A549 (cell line): ENCODE results near the gene ZNF805. TPM values are rescaled to one million over a fixed set of nuclear protein-coding genes. Genes with fewer than 3 reads are reported as not detected.

Source experiments
- ATAC-seq, 2 experiments: fragments of 200-7000 bp in 1 of 2; fragments of >200 bp in 1 of 2; cut with Nextera tagmentation in 1 of 2; cut with Tn5 transposase in 1 of 2; 3 replicates each; pipeline versions ENCODE4 v1.8.0 to v1.9.1; 2018 to 2020; ENCODE audit warnings: mild to moderate bottlenecking in 1 of 2, moderate library complexity in 1 of 2
- CTCF ChIA-PET: fragments of 300-600 bp; sonication (Branson Sonifier 250); formaldehyde crosslinking; extraction: SDS; loops from one replicate; lab custom pipeline; 2021; ENCODE audit warnings: antibody characterized with exemption, inconsistent platforms; lab: Yijun Ruan, JAX
- POLR2A ChIA-PET: fragments of 350-600 bp; formaldehyde crosslinking; extraction: SDS; loops from one replicate; lab custom pipeline; 2021; ENCODE audit warnings: antibody characterized with exemption, inconsistent platforms; lab: Yijun Ruan, JAX
- DNase-seq, 2 experiments: peaks; one replicate each; pipeline versions ENCODE4 v3.0.0 to v3.0.0-alpha.2; 2011 to 2016; ENCODE audit warnings: low read depth in 1 of 2, low spot score in 1 of 2
- FAIRE-seq: peaks from 2 replicates; lab custom pipeline; 2011; peaks lifted over from hg19 to GRCh38; lab: Jason Lieb, UNC
- H3K27ac ChIP-seq, 2 experiments: fragments of >200 bp; sonication (Bioruptor Twin); formaldehyde crosslinking; 3 replicates each; pipeline ENCODE4 v1.5.1; 2016 to 2017
- H3K4me1 ChIP-seq: fragments of >200 bp; sonication (Bioruptor Twin); formaldehyde crosslinking; 3 replicates; pipeline ENCODE4 v1.6.1; 2016
- H3K4me2 ChIP-seq: fragments of >200 bp; sonication (Bioruptor Twin); formaldehyde crosslinking; 3 replicates; pipeline ENCODE4 v1.6.1; 2016
- H3K4me3 ChIP-seq: fragments of >200 bp; sonication (Bioruptor Twin); formaldehyde crosslinking; 3 replicates; pipeline ENCODE4 v1.5.1; 2016
- H3K9me3 ChIP-seq: fragments of >200 bp; sonication (Bioruptor Twin); formaldehyde crosslinking; 3 replicates; pipeline ENCODE4 v1.6.1; 2016
- HEYL ChIP-seq: fragments of 250-450 bp; sonication (Bioruptor Pico); IDR thresholded peaks from 2 replicates; pipeline ENCODE4 v1.8.0; 2021; ENCODE audit warnings: mild to moderate bottlenecking, moderate library complexity
- KDM5A ChIP-seq: fragments of 200-600 bp; sonication (generic); IDR thresholded peaks from 2 replicates; pipeline ENCODE4 v1.6.1; 2016; ENCODE audit warnings: antibody characterized with exemption, mild to moderate bottlenecking
- MAFK ChIP-seq: fragments of 450-650 bp; IDR thresholded peaks from 2 replicates; pipeline ENCODE4 v1.6.1; 2014; ENCODE audit not compliant: partially characterized antibody
- NFE2L2 ChIP-seq: fragments of 150-350 bp; conservative IDR thresholded peaks from 2 replicates; pipeline ENCODE4 v1.6.1; 2014; ENCODE audit warnings: low read length
- TFCP2L1 ChIP-seq: fragments of 250-450 bp; sonication (Bioruptor Pico); IDR thresholded peaks from 2 replicates; pipeline ENCODE4 v1.5.0; 2021; ENCODE audit warnings: mild to moderate bottlenecking
- TP53 ChIP-seq: fragments of 250-450 bp; sonication (Bioruptor Pico); IDR thresholded peaks from 2 replicates; pipeline ENCODE4 v1.5.0; 2021; ENCODE audit warnings: mild to moderate bottlenecking, moderate library complexity
- WGBS: methylation state at CpG from one replicate; pipeline ENCODE4 v1.1.6; 2017; ENCODE audit errors: missing lambda C conversion rate; 5-methylcytosine and 5-hydroxymethylcytosine counted together
- polyA plus RNA-seq, 4 experiments: library from polyadenylated mRNA; depleted of rRNA in 3 of 4; stranded (reverse); fragments of >200 nt; fragmentation: RNase III in 1 of 4; extraction: RNeasy Plus Mini Kit Qiagen cat#74134 plus additional on column Dnase treatment in 1 of 4; gene quantifications; 2 replicates in 3 of 4; 3 replicates in 1 of 4; pipeline ENCODE4 v1.2.3, GENCODE V29; 2011 to 2017
- TF ChIP-seq, protein P1 (sequence below): fragments of 450-650 bp; IDR thresholded peaks from 2 replicates; pipeline ENCODE4 v1.6.1; 2014; ENCODE audit warnings: antibody characterized with exemption

ZNF805 gene
- polyA plus RNA-seq, 2 of the 4 experiments (the other 2 are of a cell fraction) = 1.5 to 5.6 TPM

DNA sequence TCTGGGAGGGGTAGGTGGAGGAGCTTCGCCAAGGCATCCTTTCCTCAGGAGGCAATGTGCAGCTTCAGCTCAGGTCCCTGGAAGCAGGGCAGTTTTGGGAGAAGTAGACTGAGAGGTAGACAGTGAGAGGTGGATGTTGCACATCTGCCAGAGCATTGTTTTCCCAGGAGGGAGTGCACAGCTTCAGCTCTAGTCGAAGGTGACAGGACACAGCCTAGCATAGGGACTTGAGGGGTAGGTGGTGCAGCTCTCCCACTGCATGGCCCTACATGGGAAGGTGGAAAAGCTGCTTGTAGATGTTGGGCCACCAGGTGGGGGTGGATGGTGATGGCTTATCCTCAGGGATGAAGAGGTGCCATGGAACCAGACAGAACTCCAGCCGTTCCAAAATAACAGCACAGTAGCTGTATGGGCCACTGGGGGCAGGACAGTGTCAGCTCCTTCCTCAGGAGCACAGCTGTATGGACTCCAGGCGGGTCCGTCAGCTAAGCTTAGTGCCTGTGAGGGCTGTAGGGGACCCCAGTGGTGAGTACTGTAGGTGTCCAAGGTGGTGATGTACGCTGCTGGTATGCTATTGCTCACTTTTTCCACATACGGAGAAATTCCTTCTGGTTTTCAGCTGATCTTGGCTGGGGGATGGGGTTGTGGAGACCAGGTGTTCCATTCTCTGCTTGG is 62.4 kb downstream of the ZNF805 start:
- Histone ChIP-seq H3K27ac (no peak overlapping the region), H3K4me1 (no peaks in the 10 kb centered on the region), H3K4me3 (no peak overlapping the region), H3K4me2 (no peak overlapping the region), H3K9me3 (peaks cover 92% of the 10 kb centered on the region)
- DNase-seq (no peak), FAIRE-seq (no peak), ATAC-seq (peak; percentile 37 to 64; a peak in 4 of 6 replicates)
- CTCF ChIA-PET = interaction anchor here (0.5 to 1.1 kb wide), 2 partner anchors 29 to 275 kb away, joined by 3 read pairs; no protein-coding TSS in a partner anchor
- 86% methylated on average over 7 of the region's 7 CpGs for WGBS
- POLR2A ChIA-PET = no interaction called here
- no peak for TF ChIP-seq NFE2L2
- TF ChIP-seq TP53 (CRISPR knock-in tag) = no peak
- TF ChIP-seq HEYL (CRISPR knock-in tag) = no peak
- TF ChIP-seq TFCP2L1 (CRISPR knock-in tag) = no peak
- TF ChIP-seq KDM5A = no peak
- TF ChIP-seq MAFK = no peak
- TF ChIP-seq, protein P1, sequence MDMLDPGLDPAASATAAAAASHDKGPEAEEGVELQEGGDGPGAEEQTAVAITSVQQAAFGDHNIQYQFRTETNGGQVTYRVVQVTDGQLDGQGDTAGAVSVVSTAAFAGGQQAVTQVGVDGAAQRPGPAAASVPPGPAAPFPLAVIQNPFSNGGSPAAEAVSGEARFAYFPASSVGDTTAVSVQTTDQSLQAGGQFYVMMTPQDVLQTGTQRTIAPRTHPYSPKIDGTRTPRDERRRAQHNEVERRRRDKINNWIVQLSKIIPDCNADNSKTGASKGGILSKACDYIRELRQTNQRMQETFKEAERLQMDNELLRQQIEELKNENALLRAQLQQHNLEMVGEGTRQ = no peak

Other genes with a start within 250 kb of the ZNF805 start
- not detected in 2 replicates for gene USP29, start 120.6 kb upstream of the ZNF805 start, polyA plus RNA-seq (2011; rRNA removed)
- gene USP29, start 120.6 kb upstream of the ZNF805 start, polyA plus RNA-seq (2017; fragmentation: RNase III; extraction: RNeasy Plus Mini Kit Qiagen cat#74134 plus additional on column Dnase treatment) = not detected in 3 replicates
- not detected in 2 replicates for gene ZIM3, start 95.4 kb upstream of the ZNF805 start, polyA plus RNA-seq (2011; rRNA removed)
- gene ZIM3, start 95.4 kb upstream of the ZNF805 start, polyA plus RNA-seq (2017; fragmentation: RNase III; extraction: RNeasy Plus Mini Kit Qiagen cat#74134 plus additional on column Dnase treatment) = not detected in 3 replicates
- 0.09 TPM in 1 of 2 replicates, not detected in the other for gene DUXA, start 73.1 kb upstream of the ZNF805 start, polyA plus RNA-seq (2011; rRNA removed)
- gene DUXA, start 73.1 kb upstream of the ZNF805 start, polyA plus RNA-seq (2017; fragmentation: RNase III; extraction: RNeasy Plus Mini Kit Qiagen cat#74134 plus additional on column Dnase treatment) = not detected in 3 replicates
- gene ZNF264, start 49.1 kb upstream of the ZNF805 start, polyA plus RNA-seq (2011; rRNA removed) = 9.1 and 10.0 TPM in 2 replicates
- gene ZNF264, start 49.1 kb upstream of the ZNF805 start, polyA plus RNA-seq (2017; fragmentation: RNase III; extraction: RNeasy Plus Mini Kit Qiagen cat#74134 plus additional on column Dnase treatment) = 3.4 to 3.9 TPM (median 3.6 TPM) in 3 replicates
- 0.83 and 0.96 TPM in 2 replicates for gene AURKC, start 9.6 kb upstream of the ZNF805 start, polyA plus RNA-seq (2011; rRNA removed)
- gene AURKC, start 9.6 kb upstream of the ZNF805 start, polyA plus RNA-seq (2017; fragmentation: RNase III; extraction: RNeasy Plus Mini Kit Qiagen cat#74134 plus additional on column Dnase treatment) = 0.27 to 0.43 TPM (median 0.34 TPM) in 3 replicates
- gene ZNF460, start 39.9 kb downstream of the ZNF805 start, polyA plus RNA-seq (2011; rRNA removed) = 16.1 and 23.4 TPM in 2 replicates
- 0.50 to 0.63 TPM (median 0.58 TPM) in 3 replicates for gene ZNF460, start 39.9 kb downstream of the ZNF805 start, polyA plus RNA-seq (2017; fragmentation: RNase III; extraction: RNeasy Plus Mini Kit Qiagen cat#74134 plus additional on column Dnase treatment)
- 3.9 and 4.4 TPM in 2 replicates for gene ZNF543, start 79.8 kb downstream of the ZNF805 start, polyA plus RNA-seq (2011; rRNA removed)
- gene ZNF543, start 79.8 kb downstream of the ZNF805 start, polyA plus RNA-seq (2017; fragmentation: RNase III; extraction: RNeasy Plus Mini Kit Qiagen cat#74134 plus additional on column Dnase treatment) = 1.4 to 1.5 TPM (median 1.4 TPM) in 3 replicates
- 4.8 and 5.5 TPM in 2 replicates for gene ZNF304, start 110.6 kb downstream of the ZNF805 start, polyA plus RNA-seq (2011; rRNA removed)
- 2.1 to 2.3 TPM (median 2.3 TPM) in 3 replicates for gene ZNF304, start 110.6 kb downstream of the ZNF805 start, polyA plus RNA-seq (2017; fragmentation: RNase III; extraction: RNeasy Plus Mini Kit Qiagen cat#74134 plus additional on column Dnase treatment)
- 25.1 and 27.8 TPM in 2 replicates for gene TRAPPC2B, start 122.9 kb downstream of the ZNF805 start, polyA plus RNA-seq (2011; rRNA removed)
- 12.2 to 15.7 TPM (median 14.5 TPM) in 3 replicates for gene TRAPPC2B, start 122.9 kb downstream of the ZNF805 start, polyA plus RNA-seq (2017; fragmentation: RNase III; extraction: RNeasy Plus Mini Kit Qiagen cat#74134 plus additional on column Dnase treatment)
- 2.9 TPM in 2 replicates for gene ZNF547, start 122.9 kb downstream of the ZNF805 start, polyA plus RNA-seq (2011; rRNA removed)
- gene ZNF547, start 122.9 kb downstream of the ZNF805 start, polyA plus RNA-seq (2017; fragmentation: RNase III; extraction: RNeasy Plus Mini Kit Qiagen cat#74134 plus additional on column Dnase treatment) = 1.7 to 2.1 TPM (median 2.0 TPM) in 3 replicates
- gene ZNF548, start 149.2 kb downstream of the ZNF805 start, polyA plus RNA-seq (2011; rRNA removed) = 9.6 and 11.3 TPM in 2 replicates
- 6.4 to 8.4 TPM (median 7.4 TPM) in 3 replicates for gene ZNF548, start 149.2 kb downstream of the ZNF805 start, polyA plus RNA-seq (2017; fragmentation: RNase III; extraction: RNeasy Plus Mini Kit Qiagen cat#74134 plus additional on column Dnase treatment)
- 6.4 and 6.8 TPM in 2 replicates for gene ZNF17, start 170.5 kb downstream of the ZNF805 start, polyA plus RNA-seq (2011; rRNA removed)
- gene ZNF17, start 170.5 kb downstream of the ZNF805 start, polyA plus RNA-seq (2017; fragmentation: RNase III; extraction: RNeasy Plus Mini Kit Qiagen cat#74134 plus additional on column Dnase treatment) = 3.8 to 4.1 TPM (median 4.0 TPM) in 3 replicates
- gene ZNF749, start 194.7 kb downstream of the ZNF805 start, polyA plus RNA-seq (2011; rRNA removed) = 25.2 and 30.9 TPM in 2 replicates
- gene ZNF749, start 194.7 kb downstream of the ZNF805 start, polyA plus RNA-seq (2017; fragmentation: RNase III; extraction: RNeasy Plus Mini Kit Qiagen cat#74134 plus additional on column Dnase treatment) = 11.7 to 12.6 TPM (median 12.4 TPM) in 3 replicates
- gene VN1R1, start 216.5 kb downstream of the ZNF805 start, polyA plus RNA-seq (2011; rRNA removed) = 0.19 and 0.30 TPM in 2 replicates
- 0.04 to 0.16 TPM (median 0.05 TPM) in 3 replicates for gene VN1R1, start 216.5 kb downstream of the ZNF805 start, polyA plus RNA-seq (2017; fragmentation: RNase III; extraction: RNeasy Plus Mini Kit Qiagen cat#74134 plus additional on column Dnase treatment)
- 3.2 and 3.6 TPM in 2 replicates for gene ZNF772, start 236.9 kb downstream of the ZNF805 start, polyA plus RNA-seq (2011; rRNA removed)
- gene ZNF772, start 236.9 kb downstream of the ZNF805 start, polyA plus RNA-seq (2017; fragmentation: RNase III; extraction: RNeasy Plus Mini Kit Qiagen cat#74134 plus additional on column Dnase treatment) = 2.0 to 2.3 TPM (median 2.3 TPM) in 3 replicates
- 11.8 and 12.1 TPM in 2 replicates for gene ZNF419, start 247.1 kb downstream of the ZNF805 start, polyA plus RNA-seq (2011; rRNA removed)
- gene ZNF419, start 247.1 kb downstream of the ZNF805 start, polyA plus RNA-seq (2017; fragmentation: RNase III; extraction: RNeasy Plus Mini Kit Qiagen cat#74134 plus additional on column Dnase treatment) = 8.0 to 9.0 TPM (median 8.2 TPM) in 3 replicates